HT1080 (cell line): ENCODE results near the gene CCDC13. TPM values are rescaled to one million over a fixed set of nuclear protein-coding genes. Genes with fewer than 3 reads are reported as not detected.

Experiments used
- DNase-seq: peaks from one replicate; pipeline ENCODE4 v3.0.0-alpha.2; 2015; ENCODE audit warnings: low read depth
- total RNA-seq: library from RNA; depleted of rRNA; stranded (reverse); fragments of >200 nt; shearing (Covaris generic); gene quantifications from 2 replicates; pipeline ENCODE4 v1.2.3, GENCODE V29; 2014

Gene CCDC13
- total RNA-seq, 1 experiment from 2014 or later, result not detected

DNA sequence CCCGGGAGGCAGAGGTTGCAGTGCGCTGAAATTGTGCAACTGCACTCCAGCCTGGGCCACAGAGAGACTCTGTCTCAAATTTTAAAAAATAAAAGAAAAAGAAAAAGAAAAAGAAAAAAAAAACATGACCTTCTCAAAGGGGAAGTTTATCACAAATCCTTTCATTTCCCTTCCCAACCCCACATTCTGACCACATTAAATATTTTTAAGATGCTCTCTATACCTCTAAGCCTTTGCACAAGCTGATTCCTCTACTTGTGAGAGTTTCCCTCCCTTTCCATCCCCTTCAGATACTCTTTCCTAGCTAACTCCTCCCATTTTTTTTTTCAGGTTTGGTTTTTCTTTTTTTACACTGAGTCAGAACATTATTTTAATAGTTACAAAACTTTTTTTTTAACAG lies 27.2 kb upstream of the CCDC13 start:
- no peak for DNase-seq

DNA sequence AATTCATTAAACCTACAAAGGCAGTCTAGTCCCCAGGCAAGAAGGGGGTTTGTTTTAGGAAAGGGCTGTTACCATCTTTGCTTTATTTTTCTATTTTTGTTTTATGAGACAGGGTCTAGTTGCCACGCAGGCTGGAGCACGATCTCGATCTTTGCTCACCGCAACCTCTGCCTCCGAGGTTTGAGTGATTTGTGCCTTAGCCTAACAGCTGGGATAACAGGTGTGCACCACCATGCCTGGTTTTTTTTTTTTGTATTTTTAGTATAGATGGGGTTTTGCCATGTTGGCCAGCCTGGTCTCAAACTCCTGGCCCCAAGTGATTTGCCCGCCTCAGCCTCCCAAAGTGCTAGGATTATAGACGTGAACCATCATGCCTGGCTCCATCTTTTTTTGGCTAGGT lies 26.3 kb upstream of the CCDC13 start:
- no peak for DNase-seq

DNA sequence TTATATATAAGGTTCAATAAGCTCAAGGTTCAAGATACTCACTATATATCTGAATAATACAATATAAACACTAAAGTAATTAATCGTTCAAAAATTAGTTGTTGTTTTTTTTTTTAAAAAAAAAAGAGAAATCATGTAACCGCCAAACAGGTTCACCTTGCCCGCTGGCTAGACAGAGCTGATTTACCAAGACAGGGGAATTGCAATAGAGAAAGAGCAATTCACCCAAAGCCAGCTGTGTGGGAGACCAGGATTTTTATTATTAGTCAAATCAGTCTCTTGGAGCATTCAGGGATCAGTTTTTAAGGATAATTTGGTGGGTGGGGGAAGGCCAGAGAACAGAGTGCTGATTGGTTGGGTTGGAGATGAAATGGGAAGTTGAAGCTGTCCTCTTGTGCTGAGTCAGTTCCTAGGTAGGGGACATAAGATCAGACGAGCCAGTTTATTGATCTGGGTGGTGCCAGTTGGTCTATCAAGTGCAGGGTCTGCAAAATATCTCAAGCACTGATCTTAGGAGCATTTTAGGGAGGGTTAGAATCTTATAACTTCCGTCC lies 23.4 kb upstream of the CCDC13 start:
- no peak for DNase-seq

DNA sequence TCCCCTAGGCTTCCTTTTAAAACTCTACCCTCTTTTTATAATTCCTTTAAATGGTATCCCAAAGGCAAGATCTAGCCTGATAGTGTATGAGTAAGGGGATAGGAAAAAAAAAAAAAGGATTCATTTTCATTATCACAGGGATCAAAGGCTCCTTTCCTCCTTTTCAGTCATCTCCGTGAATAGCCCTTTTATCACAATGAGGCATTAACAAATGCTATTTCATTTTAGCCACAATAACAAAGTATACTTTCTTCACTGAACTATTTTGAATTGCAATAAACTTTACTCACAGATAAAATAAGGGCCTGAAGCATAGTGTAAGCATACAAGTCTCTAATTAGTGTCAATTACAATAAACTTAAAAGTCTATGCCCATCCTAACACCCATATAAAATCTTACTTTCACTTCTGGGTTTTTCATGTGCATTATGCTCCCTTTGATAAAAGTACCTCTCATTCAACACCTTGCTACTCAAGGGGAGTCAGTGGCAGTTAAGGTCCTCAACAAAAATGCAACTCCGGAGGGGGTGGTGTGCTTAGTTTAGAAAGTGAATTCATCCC lies 22.6 kb upstream of the CCDC13 start:
- no peak for DNase-seq

DNA sequence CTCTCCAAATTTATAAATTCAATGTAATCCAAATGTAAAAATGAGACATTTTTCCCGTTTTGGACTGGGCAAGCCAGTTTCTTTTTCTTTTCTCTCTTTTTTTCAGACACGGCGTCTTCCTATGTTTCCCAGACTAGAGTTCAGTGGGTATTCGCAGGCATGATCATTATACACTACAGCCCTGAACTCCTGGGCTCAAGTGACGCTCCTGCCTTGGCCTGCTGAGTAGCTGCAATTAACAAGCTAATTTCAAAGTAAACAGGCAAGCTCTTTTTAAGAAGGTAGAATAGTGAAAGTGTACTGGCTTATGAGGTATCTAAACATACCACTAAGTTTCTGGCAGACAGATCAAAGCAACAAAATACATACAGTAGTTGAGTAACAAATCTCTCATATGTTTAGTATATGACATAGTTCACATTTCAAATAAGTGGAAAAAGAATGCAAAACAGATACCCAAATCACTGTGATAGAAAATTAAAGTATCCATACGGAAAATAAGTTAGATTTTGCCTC lies 17.7 kb upstream of the CCDC13 start:
- DNase-seq, result no peak

DNA sequence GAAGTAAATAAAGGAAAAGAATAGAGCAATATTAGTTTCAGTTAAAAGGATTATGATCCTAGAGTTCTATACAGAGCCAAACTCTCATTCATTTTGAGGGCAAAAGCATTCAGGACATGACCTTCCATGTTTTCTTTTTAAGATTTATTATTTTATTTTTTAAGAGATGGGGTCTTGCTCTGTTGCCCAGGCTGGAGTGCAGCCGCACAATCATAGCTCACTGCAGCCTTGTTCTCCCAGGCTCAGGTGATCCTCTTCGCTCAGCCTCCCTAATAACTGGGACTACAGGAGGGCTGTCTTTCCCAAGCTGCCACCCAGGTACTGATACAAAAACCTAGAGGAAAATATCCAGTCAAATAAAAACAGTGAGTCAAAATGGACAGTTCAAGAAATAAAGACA lies 13.6 kb upstream of the CCDC13 start:
- DNase-seq, result no peak

DNA sequence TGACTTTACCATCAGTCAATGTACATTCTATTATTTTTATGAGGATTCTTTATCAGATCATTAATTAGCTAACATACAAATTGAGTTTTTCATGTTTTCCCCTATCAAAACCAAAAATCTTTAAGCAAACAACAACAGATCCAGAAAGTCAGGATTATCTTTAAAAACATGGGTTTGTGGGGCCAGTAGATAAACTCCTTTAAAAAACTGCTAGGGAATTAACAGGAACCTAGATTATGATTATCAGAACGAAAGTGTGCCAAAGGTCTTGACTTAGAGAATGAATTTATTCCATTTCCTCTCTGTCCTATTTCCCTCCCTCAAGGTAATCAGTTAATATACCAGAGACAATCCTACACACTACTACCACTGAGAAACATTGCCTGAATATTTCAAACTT lies 13.2 kb upstream of the CCDC13 start:
- DNase-seq, result no peak

DNA sequence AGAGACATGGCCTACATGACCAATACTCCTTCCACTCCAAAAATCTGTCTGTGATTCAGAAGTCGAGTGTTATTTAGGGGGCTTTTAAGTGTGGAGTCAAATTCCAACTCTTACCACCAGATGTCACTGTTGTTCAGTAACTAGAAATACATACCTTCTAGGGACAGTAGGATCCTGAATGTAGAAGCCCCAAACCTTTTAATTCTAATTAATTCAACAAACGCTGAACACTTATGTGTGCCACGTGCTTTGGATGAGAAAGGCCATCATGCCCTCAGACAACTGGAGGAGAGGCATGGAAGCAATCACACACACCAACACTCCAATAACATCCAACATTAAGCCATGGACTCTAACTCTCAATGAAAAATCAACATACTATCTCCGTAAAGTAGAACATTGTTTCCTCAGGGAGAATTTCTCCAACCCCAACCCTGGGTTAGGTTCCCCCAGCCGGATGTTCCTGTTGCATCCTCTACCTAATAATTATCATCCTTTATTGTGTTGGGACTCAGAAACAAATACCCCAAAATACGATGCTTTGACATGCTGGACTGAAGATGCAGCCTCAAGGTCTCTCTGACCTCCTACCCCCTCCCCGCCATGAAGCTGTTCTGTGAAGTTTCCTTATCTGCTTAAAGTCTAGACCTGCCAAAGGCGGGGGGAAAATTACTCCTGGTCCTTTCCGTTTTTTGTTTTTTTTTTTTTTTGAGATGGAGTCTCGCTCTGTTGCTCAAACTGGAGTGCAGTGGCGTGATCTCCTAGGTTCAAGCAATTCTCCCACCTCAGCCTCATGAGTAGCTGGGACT lies 8.0 kb upstream of the CCDC13 start:
- DNase-seq, result peak; percentile 66

DNA sequence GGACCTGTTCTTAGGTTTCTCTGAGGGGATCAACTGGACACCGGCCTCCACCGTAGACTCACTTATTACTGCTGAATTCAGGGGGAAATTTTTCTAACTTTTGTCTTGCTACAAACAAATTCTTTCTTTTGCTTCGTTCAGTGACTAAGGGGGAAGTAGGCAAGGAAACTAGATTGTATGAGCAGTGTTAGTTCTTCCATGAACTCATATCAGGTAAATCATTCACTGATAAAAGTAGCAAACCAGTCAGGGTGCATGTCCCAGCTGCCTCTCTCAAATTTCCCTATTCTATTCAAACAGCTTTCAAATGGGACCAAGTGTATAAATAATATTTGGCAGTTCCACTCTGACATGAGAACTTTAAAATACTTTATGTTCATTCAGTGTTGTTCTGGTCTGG lies 7.3 kb upstream of the CCDC13 start:
- DNase-seq, result no peak

DNA sequence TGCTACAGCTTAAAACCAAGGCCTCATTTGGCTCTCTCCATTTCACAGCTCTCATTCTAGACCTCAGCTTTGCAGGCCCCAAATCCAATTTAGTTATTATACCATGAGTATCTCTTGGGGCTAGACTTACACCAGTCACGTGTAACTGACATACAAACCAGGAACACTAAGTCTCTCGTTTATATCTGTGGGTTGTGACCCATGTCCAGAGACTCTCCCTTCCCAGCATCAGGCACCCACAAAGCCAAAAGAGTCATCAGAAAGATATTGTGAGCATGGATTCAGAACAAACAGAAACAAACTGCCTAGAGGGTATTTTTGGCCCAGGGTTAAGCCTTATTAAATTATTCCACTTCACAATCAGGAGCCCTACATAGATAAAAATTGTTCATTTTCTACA lies 5.6 kb upstream of the CCDC13 start:
- DNase-seq, result no peak

DNA sequence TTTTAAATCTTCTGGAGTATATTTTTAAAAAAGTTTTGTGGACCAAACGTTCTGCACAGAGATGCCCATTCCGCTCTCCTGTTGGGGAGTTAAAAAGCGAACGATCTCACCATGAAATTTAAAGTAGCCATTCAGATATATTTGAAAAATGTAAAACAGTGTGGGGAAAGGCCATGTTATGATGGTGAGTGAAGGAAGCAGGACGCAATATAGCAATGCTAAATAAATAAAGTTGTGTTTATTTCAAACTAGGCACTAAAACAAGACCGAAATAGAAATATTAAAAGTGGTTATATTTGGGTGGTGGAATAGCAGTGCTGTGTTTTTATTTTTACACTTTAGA lies 327 bp upstream of the CCDC13 start:
- no peak for DNase-seq

DNA sequence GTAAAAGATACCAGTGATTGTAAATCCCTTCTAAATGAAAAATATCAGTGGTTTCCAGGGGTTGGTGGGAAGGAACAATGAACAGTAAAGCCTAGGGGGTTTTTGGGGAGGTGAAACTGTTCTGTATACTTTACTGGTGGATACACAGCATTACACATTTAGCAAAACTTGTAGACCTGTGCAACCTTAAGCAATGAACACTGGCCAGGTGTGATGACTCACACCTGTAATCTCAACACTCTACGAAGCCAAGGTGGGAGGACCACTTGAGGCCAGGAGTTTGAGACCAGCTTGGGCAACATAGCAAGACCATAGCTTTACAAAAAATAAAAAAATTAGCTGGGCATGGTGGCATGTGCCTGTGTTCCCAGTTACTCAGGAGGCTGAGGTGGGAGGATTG lies 1.8 kb downstream of the CCDC13 start:
- DNase-seq, result no peak

DNA sequence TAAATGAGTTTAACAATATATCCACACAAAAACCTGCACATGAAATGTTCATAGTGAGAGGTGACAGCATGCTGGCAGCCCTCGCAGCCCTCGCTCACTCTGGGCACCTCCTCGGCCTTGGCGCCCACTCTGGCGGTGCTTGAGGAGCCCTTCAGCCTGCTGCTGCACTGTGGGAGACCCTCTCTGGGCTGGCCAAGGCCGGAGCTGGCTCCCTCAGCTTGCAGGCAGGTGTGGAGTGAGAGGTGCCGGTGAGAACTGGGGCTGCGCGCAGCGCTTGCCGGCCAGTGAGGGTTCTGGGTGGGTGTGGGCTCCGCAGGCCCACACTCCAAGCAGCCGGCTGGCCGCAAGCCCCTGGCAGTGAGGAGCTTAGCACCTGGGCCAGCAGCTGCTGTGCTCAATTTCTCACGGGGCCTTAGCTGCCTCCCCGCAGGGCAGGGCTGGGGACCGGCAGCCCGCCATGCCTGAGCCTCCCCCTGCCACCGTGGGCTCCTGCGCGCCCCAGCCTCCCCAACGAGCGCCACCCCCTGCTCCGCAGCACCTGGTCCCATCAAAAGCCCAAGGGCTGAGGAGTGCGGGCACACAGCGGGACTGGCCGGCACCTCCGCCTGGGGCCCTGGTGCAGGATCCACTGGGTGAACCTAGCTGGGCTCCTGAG lies 3.4 kb downstream of the CCDC13 start:
- no peak for DNase-seq

DNA sequence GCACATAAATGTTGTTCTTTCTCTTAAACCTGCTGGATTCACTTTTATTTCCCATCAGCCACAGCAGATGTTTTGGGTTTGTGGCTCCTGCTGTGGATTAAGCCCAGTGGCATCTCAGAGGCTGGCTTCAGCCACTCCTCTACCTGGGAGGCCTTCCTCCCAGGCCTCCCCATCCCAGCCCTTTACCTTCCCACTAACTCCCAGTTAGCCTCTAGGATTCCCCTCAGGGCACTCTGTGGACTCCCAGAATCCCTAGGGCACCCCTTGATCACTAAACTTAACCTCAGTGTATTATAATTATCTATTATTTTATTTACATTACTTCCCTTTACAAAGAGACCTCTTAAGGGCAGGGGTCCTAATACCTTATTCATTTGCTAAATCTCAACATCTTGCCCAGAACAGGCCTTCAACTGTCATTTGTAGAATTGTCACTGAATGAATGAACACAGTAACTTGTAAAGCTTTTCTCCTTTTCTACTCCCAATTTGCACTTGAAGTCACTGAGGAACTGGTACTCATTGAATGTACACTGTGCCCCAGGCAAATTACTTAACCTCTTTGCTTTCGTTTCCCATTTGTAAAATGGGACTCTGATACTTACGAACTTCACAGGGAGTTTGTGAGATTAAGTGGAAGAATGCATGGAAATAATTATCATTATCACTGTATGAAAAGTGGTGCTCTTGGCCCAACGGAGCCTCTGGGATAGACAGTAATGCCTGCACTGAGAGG lies 8.3 kb downstream of the CCDC13 start:
- DNase-seq, result no peak

DNA sequence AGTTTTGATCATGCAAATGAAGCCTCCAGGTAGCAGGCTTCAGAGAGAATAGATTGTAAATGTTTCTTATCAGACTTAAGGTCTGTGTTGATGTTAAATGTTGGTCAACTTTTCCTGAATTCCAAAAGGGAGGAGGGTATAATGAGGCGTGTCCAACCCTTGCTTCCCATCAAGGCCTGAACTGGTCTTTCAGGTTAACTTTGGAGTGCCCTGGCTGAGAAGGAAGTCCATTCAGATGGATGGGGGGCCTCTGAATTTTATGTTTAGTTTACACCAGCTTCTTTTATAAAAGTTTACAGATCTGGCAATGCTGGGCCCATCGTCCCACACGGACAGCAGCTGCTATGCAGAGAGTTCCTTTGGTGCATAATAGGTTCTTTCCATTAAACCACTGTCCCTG lies 8.9 kb downstream of the CCDC13 start:
- DNase-seq, result no peak

DNA sequence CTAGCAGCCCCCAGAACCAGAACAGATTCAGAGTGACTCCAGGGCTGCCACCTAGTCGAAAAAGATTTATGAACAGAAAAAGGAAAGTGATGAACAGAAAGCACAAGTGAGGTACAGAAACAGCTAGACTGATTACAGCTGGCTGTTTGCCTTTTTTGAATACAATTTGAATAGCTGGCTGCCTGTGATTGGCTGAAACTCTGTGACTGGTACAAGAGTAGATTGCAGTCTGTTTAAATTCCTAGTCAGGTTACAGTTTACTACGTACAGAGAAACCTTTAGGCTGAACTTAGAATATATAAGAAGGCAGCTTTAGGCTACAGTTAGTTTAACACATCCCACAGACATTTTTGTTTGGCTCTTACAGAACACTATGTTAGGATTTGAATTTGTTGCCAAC lies 10.0 kb downstream of the CCDC13 start:
- no peak for DNase-seq

DNA sequence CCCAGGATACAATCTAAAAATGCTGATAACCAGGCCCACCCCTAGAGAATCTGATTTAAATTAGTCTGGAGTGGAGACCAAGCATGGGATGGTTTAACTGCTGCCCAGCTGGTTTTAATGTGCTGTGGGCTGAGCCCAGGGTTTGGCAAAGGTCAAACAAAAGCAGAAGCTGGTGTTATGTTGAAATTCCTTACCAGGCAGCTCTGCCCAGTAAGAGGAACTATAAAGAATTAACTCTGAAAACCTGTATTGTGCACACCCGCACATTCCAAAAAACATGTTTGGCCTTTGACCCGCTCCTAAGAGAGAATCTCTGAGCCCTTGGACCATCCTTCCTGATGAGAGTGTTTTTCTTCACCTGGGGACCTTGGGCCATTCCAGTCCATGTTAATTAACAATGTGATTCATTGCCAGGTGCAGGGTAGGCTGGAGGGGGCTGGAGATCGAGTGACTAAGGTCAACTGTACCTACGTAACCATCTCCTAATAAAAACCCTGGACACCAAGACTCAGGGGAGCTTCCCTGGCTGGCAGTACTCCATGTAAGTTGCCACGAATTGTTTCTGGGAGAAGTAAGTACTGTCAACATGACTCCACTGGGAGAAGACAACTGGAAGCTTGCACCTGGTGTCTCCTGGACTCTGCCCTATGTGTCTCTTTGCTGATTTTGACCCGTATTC lies 10.9 kb downstream of the CCDC13 start:
- DNase-seq, result no peak

DNA sequence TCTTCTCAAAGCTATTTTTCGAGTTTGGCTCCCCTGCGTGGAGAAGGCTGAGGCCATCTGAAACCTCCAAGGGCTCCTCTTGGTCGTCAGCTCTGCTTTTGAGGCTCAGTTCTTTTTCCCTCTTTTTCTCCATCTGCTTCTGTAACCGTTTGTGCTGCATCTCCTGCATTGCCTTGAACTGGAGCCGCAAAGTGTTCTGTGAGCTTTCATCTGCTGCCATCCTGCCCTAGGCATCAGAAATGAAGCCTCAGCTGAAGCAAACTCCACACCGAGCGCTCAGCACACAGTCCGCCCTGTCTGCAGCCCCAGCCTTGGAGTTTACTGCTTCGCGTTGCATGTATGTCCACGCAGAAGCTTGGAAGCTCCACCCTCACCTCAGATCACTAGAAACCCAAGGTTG lies 14.9 kb downstream of the CCDC13 start:
- no peak for DNase-seq

DNA sequence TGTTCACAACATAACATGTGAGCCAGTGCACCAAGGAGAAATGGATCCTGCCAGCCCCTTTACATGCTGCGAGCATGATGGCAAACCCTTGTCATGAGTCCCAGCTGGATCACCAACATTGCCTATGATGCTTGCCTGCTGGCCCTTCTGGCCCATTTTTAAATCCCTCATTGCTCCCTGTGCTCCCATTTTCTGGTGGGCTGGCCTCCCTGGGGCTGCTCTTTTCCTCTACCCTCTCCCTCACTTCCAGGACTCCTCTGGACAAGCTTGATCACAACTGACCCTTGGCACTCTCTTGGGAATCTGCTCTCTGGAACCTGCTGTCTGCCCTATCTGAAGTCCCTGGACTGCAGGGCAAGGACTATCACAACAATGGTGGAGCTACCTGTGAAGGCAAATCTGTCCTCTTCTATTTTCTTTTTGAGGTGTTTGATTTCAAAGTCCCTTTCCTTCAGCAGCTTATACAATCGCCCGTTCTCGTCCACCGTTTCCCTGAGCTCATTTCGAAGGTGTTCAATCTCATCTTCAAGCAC lies 16.3 kb downstream of the CCDC13 start:
- no peak for DNase-seq

DNA sequence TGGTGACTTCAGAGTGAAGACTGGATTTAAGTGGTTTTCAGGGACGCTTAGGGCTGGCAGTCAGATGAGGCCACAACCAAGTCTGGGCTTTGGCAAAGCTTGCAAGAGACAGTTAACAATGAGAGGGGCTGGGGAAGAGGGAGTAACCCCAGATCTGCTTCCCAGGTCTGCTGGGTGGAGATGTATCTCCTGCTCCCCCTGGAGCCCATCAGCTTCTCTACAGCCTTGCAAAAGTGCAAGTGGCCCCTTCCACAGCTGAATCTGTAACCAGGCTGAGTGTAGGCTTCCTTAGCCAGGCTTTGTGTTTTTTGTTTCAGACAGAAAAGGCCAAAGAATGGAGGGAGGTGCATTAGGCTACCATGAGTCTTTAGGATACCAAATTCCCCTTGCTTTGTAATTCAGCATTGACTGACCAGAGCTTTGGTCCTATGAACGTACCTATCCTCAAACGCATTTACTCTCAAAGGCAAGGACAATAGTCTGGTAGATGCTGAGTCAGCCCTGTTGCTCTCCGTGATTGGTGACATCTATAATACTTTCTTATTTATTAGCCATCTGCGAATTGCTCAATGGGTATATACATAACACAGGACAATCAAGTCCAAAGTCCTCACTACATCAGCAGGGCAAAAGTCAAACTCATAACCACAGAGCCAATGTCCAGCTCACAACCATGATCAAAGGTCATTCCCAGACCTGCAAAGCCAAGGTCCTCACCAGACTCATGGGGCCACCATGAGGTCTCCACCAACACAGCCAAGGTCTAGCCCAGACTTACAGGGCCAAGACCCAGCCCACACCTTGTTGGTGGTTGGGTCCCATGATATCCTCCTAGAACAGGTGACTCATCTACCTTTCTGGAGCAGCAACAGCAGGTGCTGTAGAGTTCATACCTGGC lies 17.1 kb downstream of the CCDC13 start:
- peak; percentile 47 for DNase-seq
